K562 (cell line): ENCODE measurements around the gene SUFU. TPM values are rescaled to one million over a fixed set of nuclear protein-coding genes. Genes with fewer than 3 reads are reported as not detected.

Source experiments
- ARHGAP35 ChIP-seq: fragments of 450-650 bp; IDR thresholded peaks from 2 replicates; pipeline ENCODE4 v1.6.1; 2018; ENCODE audit not compliant: partially characterized antibody
- ATF2 ChIP-seq: sonication (generic); formaldehyde crosslinking; IDR thresholded peaks from 2 replicates; pipeline ENCODE4 v1.8.1; 2022; ENCODE audit warnings: missing genetic modification reagents
- GABPA ChIP-seq: fragments of 200-800 bp; sonication (Bioruptor generic); conservative IDR thresholded peaks from 2 replicates; pipeline ENCODE4 v1.6.1; 2016; ENCODE audit warnings: low read depth, missing genetic modification characterization, missing compliant biosample characterization
- HDAC8 ChIP-seq: fragments of 450-650 bp; IDR thresholded peaks from 2 replicates; pipeline ENCODE4 v1.6.1; 2016; ENCODE audit warnings: mild to moderate bottlenecking, missing genetic modification characterization, moderate library complexity, missing compliant biosample characterization
- HMGN3 ChIP-seq: IDR thresholded peaks from 2 replicates; pipeline ENCODE4 v1.6.1; 2011; ENCODE audit warnings: borderline replicate concordance, low read depth, mild to moderate bottlenecking, mixed read lengths, low read length; ENCODE audit not compliant: insufficient read length; ENCODE audit errors: extremely low read depth
- HNRNPH1 ChIP-seq: fragments of 200-400 bp; formaldehyde crosslinking; optimal IDR thresholded peaks from 2 replicates; pipeline ENCODE3; 2017; ENCODE audit warnings: low read depth, mild to moderate bottlenecking, low read length, moderate library complexity
- KLF13 ChIP-seq: fragments of 450-650 bp; IDR thresholded peaks from 2 replicates; pipeline ENCODE4 v1.6.1; 2016; ENCODE audit warnings: missing genetic modification characterization, low read depth, mild to moderate bottlenecking, missing compliant biosample characterization, moderate library complexity, borderline replicate concordance
- MLLT1 ChIP-seq, 2 experiments: fragments of 450-650 bp; IDR thresholded peaks; 2 replicates each; pipeline ENCODE4 v1.6.1; 2016
- MTA1 ChIP-seq: fragments of 450-650 bp; IDR thresholded peaks from 2 replicates; pipeline ENCODE4 v1.6.1; 2017; ENCODE audit warnings: borderline replicate concordance
- SAFB2 ChIP-seq: fragments of 200-400 bp; formaldehyde crosslinking; IDR thresholded peaks from 2 replicates; pipeline ENCODE4 v1.6.1; 2018; ENCODE audit warnings: borderline replicate concordance, low read length, low read depth, moderate library complexity; ENCODE audit not compliant: severe bottlenecking
- SETDB1 ChIP-seq: IDR thresholded peaks from one replicate; pipeline ENCODE4 v1.6.1; 2012; ENCODE audit warnings: low read length, control low read depth, inconsistent platforms
- TGIF2 ChIP-seq: sonication (generic); formaldehyde crosslinking; IDR thresholded peaks from 2 replicates; pipeline ENCODE4 v1.8.1; 2022; ENCODE audit warnings: mild to moderate bottlenecking, missing genetic modification reagents, moderate library complexity
- ZNF121 ChIP-seq: sonication (generic); formaldehyde crosslinking; conservative IDR thresholded peaks from 2 replicates; pipeline ENCODE4 v1.8.0; 2022; ENCODE audit warnings: missing genetic modification reagents
- ZNF133 ChIP-seq: fragments of 250-450 bp; sonication (Bioruptor Pico); IDR thresholded peaks from 2 replicates; pipeline ENCODE4 v1.4.0; 2020; ENCODE audit warnings: mild to moderate bottlenecking
- ZNF274 ChIP-seq: IDR thresholded peaks from 2 replicates; pipeline ENCODE4 v1.6.1; 2011; ENCODE audit warnings: low read depth, mild to moderate bottlenecking, low read length, moderate library complexity, borderline replicate concordance
- ZNF347 ChIP-seq: fragments of 450-650 bp; formaldehyde crosslinking; IDR thresholded peaks from 2 replicates; pipeline ENCODE4 v1.4.0; 2020; ENCODE audit warnings: low read depth, mild to moderate bottlenecking, moderate library complexity
- ZNF586 ChIP-seq: fragments of 450-650 bp; formaldehyde crosslinking; conservative IDR thresholded peaks from 2 replicates; pipeline ENCODE4 v1.4.0; 2020; ENCODE audit warnings: mild to moderate bottlenecking, moderate library complexity
- polyA plus RNA-seq, 8 experiments: library from polyadenylated mRNA; depleted of rRNA in 4 of 8; stranded (reverse) in 5 of 8; unstranded in 3 of 8; fragments of >200 nt; fragmentation: Nextera tagmentation in 2 of 8; fragmentation: Illumina TruSeq in 1 of 8; extraction: Ambion mirVana in 2 of 8; extraction: Trizol in 1 of 8; gene quantifications; 2 replicates each; pipeline versions ENCODE4 v1.2.1 to v1.2.3, GENCODE V29; 2011 to 2014; ENCODE audit warnings: inconsistent platforms in 1 of 8, missing spikeins in 1 of 8
- total RNA-seq, 7 experiments: library from RNA; depleted of rRNA in 6 of 7; stranded (reverse); fragments of >200 nt in 6 of 7; fragmentation: Illumina TruSeq in 2 of 7; extraction: Trizol in 2 of 7; gene quantifications; 2 replicates each; pipeline versions ENCODE4 v1.2.1 to v1.2.3, GENCODE V29; 2011 to 2021; ENCODE audit warnings: low replicate concordance in 1 of 7
- TF ChIP-seq, protein P1 (sequence below): IDR thresholded peaks from 2 replicates; pipeline ENCODE4 v1.6.1; 2011; ENCODE audit not compliant: insufficient read length; ENCODE audit errors: extremely low read depth
- TF ChIP-seq, protein P2 (sequence below): fragments of 450-650 bp; formaldehyde crosslinking; IDR thresholded peaks from 2 replicates; pipeline ENCODE4 v1.4.0; 2020; ENCODE audit warnings: mild to moderate bottlenecking
- TF ChIP-seq, protein P3 (sequence below): fragments of 450-650 bp; formaldehyde crosslinking; IDR thresholded peaks from 2 replicates; pipeline ENCODE4 v1.4.0; 2020; ENCODE audit warnings: mild to moderate bottlenecking, mixed read lengths

The SUFU gene
- total and polyA plus RNA-seq, 9 of the 15 experiments (the other 6 are each of a cell fraction or from before 2014, with no cell fraction given), result 0.59 to 6.3 (median 0.82) TPM

GRCh38 chr10:102502337-102503151, 1.2 kb upstream of the SUFU start, which contains the start of gene ACTR1A (continued):
- TF ChIP-seq, protein P1, sequence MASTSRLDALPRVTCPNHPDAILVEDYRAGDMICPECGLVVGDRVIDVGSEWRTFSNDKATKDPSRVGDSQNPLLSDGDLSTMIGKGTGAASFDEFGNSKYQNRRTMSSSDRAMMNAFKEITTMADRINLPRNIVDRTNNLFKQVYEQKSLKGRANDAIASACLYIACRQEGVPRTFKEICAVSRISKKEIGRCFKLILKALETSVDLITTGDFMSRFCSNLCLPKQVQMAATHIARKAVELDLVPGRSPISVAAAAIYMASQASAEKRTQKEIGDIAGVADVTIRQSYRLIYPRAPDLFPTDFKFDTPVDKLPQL, result no peak
- TF ChIP-seq ATF2 (no peak), KLF13 (no peak), ARHGAP35 (no peak), HDAC8 (no peak), ZNF347 (CRISPR knock-in tag) (no peak), SETDB1 (no peak), ZNF274 (no peak), GABPA (tag) (peak; percentile 81), MTA1 (0 out of 2 replicates have a peak, but pooled peaks have one; percentile 16), ZNF121 (no peak), MLLT1 (IDR thresholded peaks at IDR 0.05) (peak in 1 of 2 experiments; percentile 58; a peak in 1 of 4 replicates), TGIF2 (CRISPR knock-in tag) (no peak), HNRNPH1 (no peak), ZNF133 (CRISPR knock-in tag) (no peak), HMGN3 (no peak), SAFB2 (no peak), ZNF586 (no peak)
- TF ChIP-seq, protein P2, sequence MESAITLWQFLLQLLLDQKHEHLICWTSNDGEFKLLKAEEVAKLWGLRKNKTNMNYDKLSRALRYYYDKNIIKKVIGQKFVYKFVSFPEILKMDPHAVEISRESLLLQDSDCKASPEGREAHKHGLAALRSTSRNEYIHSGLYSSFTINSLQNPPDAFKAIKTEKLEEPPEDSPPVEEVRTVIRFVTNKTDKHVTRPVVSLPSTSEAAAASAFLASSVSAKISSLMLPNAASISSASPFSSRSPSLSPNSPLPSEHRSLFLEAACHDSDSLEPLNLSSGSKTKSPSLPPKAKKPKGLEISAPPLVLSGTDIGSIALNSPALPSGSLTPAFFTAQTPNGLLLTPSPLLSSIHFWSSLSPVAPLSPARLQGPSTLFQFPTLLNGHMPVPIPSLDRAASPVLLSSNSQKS (CRISPR knock-in tag), result no peak
- TF ChIP-seq, protein P3, sequence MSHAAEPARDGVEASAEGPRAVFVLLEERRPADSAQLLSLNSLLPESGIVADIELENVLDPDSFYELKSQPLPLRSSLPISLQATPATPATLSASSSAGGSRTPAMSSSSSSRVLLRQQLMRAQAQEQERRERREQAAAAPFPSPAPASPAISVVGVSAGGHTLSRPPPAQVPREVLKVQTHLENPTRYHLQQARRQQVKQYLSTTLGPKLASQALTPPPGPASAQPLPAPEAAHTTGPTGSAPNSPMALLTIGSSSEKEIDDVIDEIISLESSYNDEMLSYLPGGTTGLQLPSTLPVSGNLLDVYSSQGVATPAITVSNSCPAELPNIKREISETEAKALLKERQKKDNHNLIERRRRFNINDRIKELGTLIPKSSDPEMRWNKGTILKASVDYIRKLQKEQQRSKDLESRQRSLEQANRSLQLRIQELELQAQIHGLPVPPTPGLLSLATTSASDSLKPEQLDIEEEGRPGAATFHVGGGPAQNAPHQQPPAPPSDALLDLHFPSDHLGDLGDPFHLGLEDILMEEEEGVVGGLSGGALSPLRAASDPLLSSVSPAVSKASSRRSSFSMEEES (CRISPR knock-in tag), result no peak
